ENCODE results near the gene PTPRN2.

Gene PTPRN2

DNA sequence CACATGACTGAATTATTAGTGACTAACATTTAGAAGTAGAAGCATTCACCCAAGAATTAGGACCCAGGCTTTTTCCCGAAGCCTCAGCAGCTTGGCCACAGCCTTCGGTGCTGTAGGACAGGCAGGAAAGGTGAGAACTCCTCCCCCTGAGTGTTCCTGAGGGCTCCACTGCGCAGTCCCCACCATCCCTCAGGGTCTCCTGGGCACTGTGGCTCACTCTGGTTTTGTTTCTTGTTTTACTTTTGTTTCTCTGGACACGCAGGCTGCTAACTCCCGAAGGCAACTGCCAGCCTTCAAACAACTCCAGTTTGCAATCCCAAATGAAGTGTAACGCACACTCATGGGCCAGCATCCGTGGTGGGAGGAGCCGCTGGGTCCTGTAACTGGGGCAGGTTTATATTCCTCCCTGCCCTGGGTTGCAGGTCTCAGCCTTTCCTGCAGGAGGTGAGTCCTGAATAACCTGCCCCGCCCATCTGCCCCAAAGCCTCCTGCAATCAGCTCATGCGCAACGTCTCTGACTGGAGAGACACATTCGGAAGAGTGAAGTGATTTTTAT is 492.9 kb downstream of the PTPRN2 start:
- no peak overlapping the region for H3K56ac ChIP-seq (ENCODE audit: low read length)
- H2BK120ac ChIP-seq (ENCODE audit: low read depth, low read length), result no peak overlapping the region
- no peak overlapping the region for H3K18ac ChIP-seq (ENCODE audit: low read length)
- no peak overlapping the region for H2BK5ac ChIP-seq (ENCODE audit: low read length)
- no peak overlapping the region for H3K23ac ChIP-seq (ENCODE audit: low read length)
- H3K4me2 ChIP-seq (ENCODE audit: low read length), result no peak overlapping the region
- H3K27ac ChIP-seq (ENCODE audit: low read depth, low read length), result no peak overlapping the region
- H2BK15ac ChIP-seq (replicated peaks; ENCODE audit: low read depth), result no peak overlapping the region
- H3K9ac ChIP-seq (ENCODE audit: low read length), result no peak overlapping the region
- H3K27me3 ChIP-seq (ENCODE audit: insufficient read depth, low read length, poor library complexity), result no peaks in the 10 kb centered on the region
- no peak overlapping the region for H3K4me3 ChIP-seq (ENCODE audit: low read length)
- no peak overlapping the region for H4K5ac ChIP-seq (ENCODE audit: low read length)
- no peak overlapping the region for H3K4ac ChIP-seq (ENCODE audit: low read depth, low read length)
- H3K4me1 ChIP-seq (ENCODE audit: control insufficient read depth, low read depth, low read length), result no peaks in the 10 kb centered on the region
- H3K36me3 ChIP-seq (ENCODE audit: control insufficient read depth, insufficient read depth, low read length), result no peaks in the 10 kb centered on the region
- H2AK5ac ChIP-seq (ENCODE audit: low read length), result no peak overlapping the region
- H3K79me2 ChIP-seq (ENCODE audit: control insufficient read depth, insufficient read depth, low read length), result no peaks in the 10 kb centered on the region
- peak; percentile 42 for DNase-seq
- no peaks in the 10 kb centered on the region for H3K79me1 ChIP-seq (ENCODE audit: low read length)
- no CpG with 5 or more reads among the region's 12 CpGs for WGBS (ENCODE audit: extremely low coverage, insufficient coverage, low lambda C conversion rate)
- H4K8ac ChIP-seq (ENCODE audit: low read depth, low read length), result no peak overlapping the region

DNA sequence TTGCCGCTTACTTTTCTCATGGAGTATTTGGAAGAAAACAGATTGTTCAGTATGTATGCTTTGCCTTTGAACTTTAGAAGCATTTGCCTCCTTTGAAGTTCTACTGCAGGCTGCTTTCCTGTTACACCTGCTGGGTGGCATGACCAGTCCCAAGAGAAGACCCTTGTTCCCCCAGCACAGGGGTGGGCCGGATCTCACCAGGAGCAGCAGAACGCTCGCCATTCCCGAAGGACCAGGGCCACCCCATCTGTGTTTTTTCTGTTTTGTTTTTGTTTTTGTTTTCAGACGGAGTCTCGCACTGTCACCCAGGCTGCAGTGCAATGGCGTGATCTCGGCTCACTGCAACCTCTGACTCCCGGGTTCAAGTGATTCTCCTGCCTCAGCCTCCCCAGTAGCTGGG is 493.6 kb downstream of the PTPRN2 start:
- Histone ChIP-seq H3K9ac (ENCODE audit: low read length) (no peak overlapping the region), H4K8ac (ENCODE audit: low read depth, low read length) (no peak overlapping the region), H3K4me2 (ENCODE audit: low read length) (no peak overlapping the region), H3K4ac (ENCODE audit: low read depth, low read length) (no peak overlapping the region), H2BK120ac (ENCODE audit: low read depth, low read length) (no peak overlapping the region), H3K4me1 (ENCODE audit: control insufficient read depth, low read depth, low read length) (no peaks in the 10 kb centered on the region), H2BK15ac (replicated peaks; ENCODE audit: low read depth) (no peak overlapping the region), H3K79me2 (ENCODE audit: control insufficient read depth, insufficient read depth, low read length) (no peaks in the 10 kb centered on the region), H3K23ac (ENCODE audit: low read length) (no peak overlapping the region), H2BK5ac (ENCODE audit: low read length) (no peak overlapping the region), H3K27ac (ENCODE audit: low read depth, low read length) (no peak overlapping the region), H2AK5ac (ENCODE audit: low read length) (no peak overlapping the region), H3K36me3 (ENCODE audit: control insufficient read depth, insufficient read depth, low read length) (no peaks in the 10 kb centered on the region), H3K4me3 (ENCODE audit: low read length) (no peak overlapping the region), H3K27me3 (ENCODE audit: insufficient read depth, low read length, poor library complexity) (no peaks in the 10 kb centered on the region), H3K79me1 (ENCODE audit: low read length) (no peaks in the 10 kb centered on the region), H3K56ac (ENCODE audit: low read length) (no peak overlapping the region), H3K18ac (ENCODE audit: low read length) (no peak overlapping the region), H4K5ac (ENCODE audit: low read length) (no peak overlapping the region)
- WGBS (ENCODE audit: extremely low coverage, insufficient coverage, low lambda C conversion rate), result no CpG with 5 or more reads among the region's 10 CpGs
- no peak for DNase-seq

DNA sequence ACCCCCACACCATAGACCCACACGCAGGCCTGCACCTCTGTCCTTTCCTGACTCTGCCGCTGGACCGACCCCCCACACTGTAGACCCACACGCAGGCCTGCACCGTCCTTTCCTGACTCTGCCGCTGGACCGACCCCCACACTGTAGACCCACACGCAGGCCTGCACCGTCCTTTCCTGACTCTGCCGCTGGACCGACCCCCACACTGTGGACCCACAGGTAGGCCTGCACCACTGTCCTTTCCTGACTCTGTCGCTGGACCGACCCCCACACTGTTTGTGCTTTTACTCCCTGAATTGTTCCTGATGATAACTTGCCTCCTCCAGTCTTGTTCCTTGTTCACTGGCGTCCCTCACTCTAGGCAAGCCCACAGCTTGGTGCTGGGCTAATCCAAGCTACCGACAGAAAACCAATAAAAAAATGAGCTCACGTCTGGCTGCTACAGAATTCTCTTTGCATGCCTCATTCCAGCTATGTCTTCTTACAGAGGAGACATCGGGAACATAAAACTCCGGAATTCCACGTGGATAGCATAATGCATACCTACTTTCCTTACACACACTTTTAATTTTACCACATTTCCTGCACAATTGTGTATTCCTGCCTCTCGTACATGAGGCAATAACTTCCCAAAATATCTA is 494.3 kb downstream of the PTPRN2 start:
- no peak overlapping the region for H2AK5ac ChIP-seq (ENCODE audit: low read length)
- no peak overlapping the region for H3K4me3 ChIP-seq (ENCODE audit: low read length)
- H3K79me2 ChIP-seq (ENCODE audit: control insufficient read depth, insufficient read depth, low read length), result no peaks in the 10 kb centered on the region
- H3K4me2 ChIP-seq (ENCODE audit: low read length), result no peak overlapping the region
- no peak overlapping the region for H3K18ac ChIP-seq (ENCODE audit: low read length)
- no peaks in the 10 kb centered on the region for H3K4me1 ChIP-seq (ENCODE audit: control insufficient read depth, low read depth, low read length)
- H3K27me3 ChIP-seq (ENCODE audit: insufficient read depth, low read length, poor library complexity), result no peaks in the 10 kb centered on the region
- H3K56ac ChIP-seq (ENCODE audit: low read length), result no peak overlapping the region
- no peak overlapping the region for H3K4ac ChIP-seq (ENCODE audit: low read depth, low read length)
- no peaks in the 10 kb centered on the region for H3K36me3 ChIP-seq (ENCODE audit: control insufficient read depth, insufficient read depth, low read length)
- no peak overlapping the region for H2BK120ac ChIP-seq (ENCODE audit: low read depth, low read length)
- H3K79me1 ChIP-seq (ENCODE audit: low read length), result no peaks in the 10 kb centered on the region
- H3K23ac ChIP-seq (ENCODE audit: low read length), result no peak overlapping the region
- no peak overlapping the region for H4K8ac ChIP-seq (ENCODE audit: low read depth, low read length)
- DNase-seq, result no peak
- no peak overlapping the region for H3K27ac ChIP-seq (ENCODE audit: low read depth, low read length)
- no peak overlapping the region for H2BK15ac ChIP-seq (replicated peaks; ENCODE audit: low read depth)
- no peak overlapping the region for H2BK5ac ChIP-seq (ENCODE audit: low read length)
- WGBS (ENCODE audit: extremely low coverage, insufficient coverage, low lambda C conversion rate), result no CpG with 5 or more reads among the region's 20 CpGs
- H4K5ac ChIP-seq (ENCODE audit: low read length), result no peak overlapping the region
- H3K9ac ChIP-seq (ENCODE audit: low read length), result no peak overlapping the region

DNA sequence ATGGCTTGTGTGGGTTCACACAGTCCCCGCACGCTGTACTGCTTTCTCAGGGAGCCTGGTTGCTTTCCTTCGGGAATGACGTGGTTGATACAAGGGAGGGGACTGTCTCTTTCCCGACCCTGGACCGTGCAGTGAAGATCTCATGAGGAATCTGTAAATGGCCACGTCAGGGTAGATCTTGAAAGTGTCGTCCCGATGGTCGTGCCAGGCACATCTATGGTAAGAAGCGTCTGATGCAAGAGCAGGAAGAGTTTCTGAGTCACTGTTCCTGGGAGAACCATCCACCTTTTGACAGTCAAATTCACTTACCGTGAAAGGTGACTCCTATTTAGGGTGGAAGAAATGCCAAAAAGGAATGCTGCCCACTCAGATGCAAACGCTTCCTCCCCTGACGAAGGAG is 500.4 kb downstream of the PTPRN2 start:
- no CpG with 5 or more reads among the region's 14 CpGs for WGBS (ENCODE audit: extremely low coverage, insufficient coverage, low lambda C conversion rate)
- Histone ChIP-seq H3K4ac (ENCODE audit: low read depth, low read length) (no peak overlapping the region), H3K27me3 (ENCODE audit: insufficient read depth, low read length, poor library complexity) (no peaks in the 10 kb centered on the region)

DNA sequence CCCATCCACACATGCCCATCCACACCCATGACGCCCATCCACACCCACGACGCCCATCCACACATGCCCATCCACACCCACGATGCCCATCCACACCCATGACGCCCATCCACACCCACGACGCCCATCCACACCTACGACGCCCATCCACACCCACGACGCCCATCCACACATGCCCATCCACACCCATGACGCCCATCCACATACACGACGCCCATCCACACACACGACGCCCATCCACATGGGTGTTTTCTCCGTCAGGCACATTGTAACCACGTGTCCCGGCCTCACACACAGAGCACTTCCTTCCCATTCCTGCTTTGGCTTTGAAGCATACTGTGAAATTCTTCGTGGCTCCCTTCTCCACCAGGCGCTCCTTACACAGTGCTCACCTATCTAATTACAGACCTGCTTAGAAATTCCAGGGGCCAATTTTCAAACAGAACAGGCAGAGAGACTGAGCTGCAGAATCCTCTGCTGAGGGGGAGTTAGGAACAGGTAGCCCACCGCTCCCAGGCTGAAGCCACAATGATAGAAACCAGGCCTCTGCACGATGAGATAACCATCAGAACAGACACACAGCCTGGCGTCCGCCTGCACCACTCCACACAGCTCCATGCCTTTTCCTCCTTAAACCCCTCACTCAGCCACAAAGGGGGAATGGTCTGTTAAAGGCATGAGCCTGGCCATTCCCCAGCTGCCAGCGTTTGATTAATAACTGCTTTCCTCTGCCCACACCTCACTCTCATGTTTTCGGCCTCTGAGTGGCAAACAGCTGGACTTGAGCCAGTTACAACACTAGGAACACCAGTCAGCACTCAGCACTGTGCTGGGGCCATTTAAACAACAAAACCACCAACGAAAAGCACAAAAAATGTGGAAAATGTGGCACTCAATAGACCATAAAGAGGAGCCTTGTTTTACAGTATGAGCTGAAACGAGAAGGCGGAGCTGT is 501.6 kb downstream of the PTPRN2 start:
- Histone ChIP-seq H3K79me1 (ENCODE audit: low read length) (no peaks in the 10 kb centered on the region), H3K4me1 (ENCODE audit: control insufficient read depth, low read depth, low read length) (no peaks in the 10 kb centered on the region), H3K27ac (ENCODE audit: low read depth, low read length) (no peak overlapping the region), H2BK5ac (ENCODE audit: low read length) (no peak overlapping the region), H2AK5ac (ENCODE audit: low read length) (no peak overlapping the region), H3K4me3 (ENCODE audit: low read length) (no peak overlapping the region), H3K4ac (ENCODE audit: low read depth, low read length) (no peak overlapping the region), H2BK15ac (replicated peaks; ENCODE audit: low read depth) (no peak overlapping the region), H3K4me2 (ENCODE audit: low read length) (no peak overlapping the region), H3K56ac (ENCODE audit: low read length) (no peak overlapping the region), H3K23ac (ENCODE audit: low read length) (no peak overlapping the region), H3K36me3 (ENCODE audit: control insufficient read depth, insufficient read depth, low read length) (no peaks in the 10 kb centered on the region), H3K9ac (ENCODE audit: low read length) (no peak overlapping the region), H2BK120ac (ENCODE audit: low read depth, low read length) (no peak overlapping the region), H4K8ac (ENCODE audit: low read depth, low read length) (no peak overlapping the region), H3K18ac (ENCODE audit: low read length) (no peak overlapping the region), H3K79me2 (ENCODE audit: control insufficient read depth, insufficient read depth, low read length) (no peaks in the 10 kb centered on the region), H3K27me3 (ENCODE audit: insufficient read depth, low read length, poor library complexity) (no peaks in the 10 kb centered on the region), H4K5ac (ENCODE audit: low read length) (no peak overlapping the region)
- WGBS (ENCODE audit: extremely low coverage, insufficient coverage, low lambda C conversion rate), result no CpG with 5 or more reads among the region's 30 CpGs
- no peak for DNase-seq

More for the DNA sequence above, 500.4 kb downstream of the PTPRN2 start:
- no peak overlapping the region for H2BK120ac ChIP-seq (ENCODE audit: low read depth, low read length)
- no peak overlapping the region for H3K23ac ChIP-seq (ENCODE audit: low read length)
- no peak overlapping the region for H4K5ac ChIP-seq (ENCODE audit: low read length)
- no peak overlapping the region for H3K18ac ChIP-seq (ENCODE audit: low read length)
- no peaks in the 10 kb centered on the region for H3K79me1 ChIP-seq (ENCODE audit: low read length)
- H3K9ac ChIP-seq (ENCODE audit: low read length), result no peak overlapping the region
- H3K4me1 ChIP-seq (ENCODE audit: control insufficient read depth, low read depth, low read length), result no peaks in the 10 kb centered on the region
- H3K36me3 ChIP-seq (ENCODE audit: control insufficient read depth, insufficient read depth, low read length), result no peaks in the 10 kb centered on the region
- no peak overlapping the region for H2AK5ac ChIP-seq (ENCODE audit: low read length)
- no peak overlapping the region for H2BK5ac ChIP-seq (ENCODE audit: low read length)
- H2BK15ac ChIP-seq (replicated peaks; ENCODE audit: low read depth), result no peak overlapping the region
- no peak overlapping the region for H3K4me3 ChIP-seq (ENCODE audit: low read length)
- H3K56ac ChIP-seq (ENCODE audit: low read length), result no peak overlapping the region
- DNase-seq, result no peak
- no peak overlapping the region for H3K4me2 ChIP-seq (ENCODE audit: low read length)
- H3K79me2 ChIP-seq (ENCODE audit: control insufficient read depth, insufficient read depth, low read length), result no peaks in the 10 kb centered on the region
- H3K27ac ChIP-seq (ENCODE audit: low read depth, low read length), result no peak overlapping the region
- H4K8ac ChIP-seq (ENCODE audit: low read depth, low read length), result no peak overlapping the region
